Fibroblast of lung (primary cell): ENCODE data around the gene UBE2D2.

Experiments used
- EZH2 ChIP-seq: IDR thresholded peaks from 2 replicates; pipeline ENCODE4 v1.5.1; 2012; ENCODE audit warnings: low read length, control low read depth, mild to moderate bottlenecking; ENCODE audit errors: missing control alignments
- TF ChIP-seq, protein P1 (sequence below), 2 donors: IDR thresholded peaks in 1 of 2; conservative IDR thresholded peaks in 1 of 2; 1 replicate in 1 of 2; 2 replicates in 1 of 2; pipeline ENCODE4 v1.5.1; 2011 to 2012; ENCODE audit warnings: low read length in 2 of 2, control low read depth in 1 of 2, inconsistent platforms in 1 of 2, low read depth in 1 of 2, mild to moderate bottlenecking in 1 of 2

DNA sequence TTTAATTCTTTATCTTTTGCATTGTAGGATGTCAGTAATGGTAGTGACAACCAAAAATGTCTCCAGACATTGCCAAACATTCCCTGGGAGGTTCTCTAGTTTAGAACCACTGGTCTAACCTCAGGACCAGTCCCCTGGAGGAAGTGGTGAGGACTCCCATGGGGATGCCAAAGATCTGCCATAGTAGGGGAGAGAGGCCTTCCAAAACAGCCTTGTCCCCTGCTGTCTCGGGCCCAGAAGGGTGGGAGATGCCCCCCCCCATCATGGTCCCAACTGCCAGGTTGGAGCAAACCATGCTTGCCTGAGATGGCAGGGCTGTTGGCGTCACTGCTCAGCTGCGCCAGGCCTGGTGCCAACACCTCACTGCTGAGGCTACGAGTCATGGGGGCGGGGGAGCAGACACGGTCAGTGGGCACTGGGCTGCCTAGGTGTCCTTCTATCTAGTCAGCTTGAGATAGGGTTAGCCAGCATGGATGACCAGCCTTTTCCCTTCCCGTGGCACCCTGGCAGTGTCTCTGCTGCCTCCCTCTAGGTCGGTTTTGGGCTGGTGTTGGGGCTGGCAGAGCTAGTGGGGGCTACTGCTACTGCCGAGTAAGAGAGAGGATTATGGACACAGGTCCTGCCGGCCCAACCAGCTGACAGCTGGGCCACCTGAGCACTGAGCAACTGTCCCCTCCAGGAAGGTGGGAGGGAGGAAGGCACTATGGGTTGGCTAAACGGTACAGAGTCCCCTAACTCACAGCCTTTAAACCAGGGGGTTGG, 78.7 kb downstream of the UBE2D2 start:
- TF ChIP-seq, protein P1, sequence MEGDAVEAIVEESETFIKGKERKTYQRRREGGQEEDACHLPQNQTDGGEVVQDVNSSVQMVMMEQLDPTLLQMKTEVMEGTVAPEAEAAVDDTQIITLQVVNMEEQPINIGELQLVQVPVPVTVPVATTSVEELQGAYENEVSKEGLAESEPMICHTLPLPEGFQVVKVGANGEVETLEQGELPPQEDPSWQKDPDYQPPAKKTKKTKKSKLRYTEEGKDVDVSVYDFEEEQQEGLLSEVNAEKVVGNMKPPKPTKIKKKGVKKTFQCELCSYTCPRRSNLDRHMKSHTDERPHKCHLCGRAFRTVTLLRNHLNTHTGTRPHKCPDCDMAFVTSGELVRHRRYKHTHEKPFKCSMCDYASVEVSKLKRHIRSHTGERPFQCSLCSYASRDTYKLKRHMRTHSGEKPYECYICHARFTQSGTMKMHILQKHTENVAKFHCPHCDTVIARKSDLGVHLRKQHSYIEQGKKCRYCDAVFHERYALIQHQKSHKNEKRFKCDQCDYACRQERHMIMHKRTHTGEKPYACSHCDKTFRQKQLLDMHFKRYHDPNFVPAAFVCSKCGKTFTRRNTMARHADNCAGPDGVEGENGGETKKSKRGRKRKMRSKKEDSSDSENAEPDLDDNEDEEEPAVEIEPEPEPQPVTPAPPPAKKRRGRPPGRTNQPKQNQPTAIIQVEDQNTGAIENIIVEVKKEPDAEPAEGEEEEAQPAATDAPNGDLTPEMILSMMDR (conservative IDR thresholded peaks at IDR 0.05 in 1 of 2, IDR thresholded peaks at IDR 0.05 in 1 of 2; ENCODE audit: low read depth in 1 of 2, low read length in 2 of 2) = no peak
- TF ChIP-seq EZH2 = no peak
